Measurements from ENCODE around the gene DPP9.
A peak's percentile ranks its signal among the peaks of the same experiment; 100 is the strongest.

The DPP9 gene

DNA sequence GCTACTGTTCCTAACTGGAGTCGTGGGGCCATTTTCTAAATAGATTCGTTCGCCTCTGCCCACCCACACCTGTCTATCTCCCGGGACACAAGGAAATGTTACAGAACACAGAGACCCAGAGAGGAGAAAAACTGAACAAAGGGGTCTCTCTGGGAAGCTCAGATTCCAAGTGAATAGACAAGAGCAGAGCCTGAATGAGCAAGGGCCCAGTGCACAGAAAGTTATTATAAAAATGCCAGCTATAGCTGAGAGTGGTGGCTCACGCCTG lies 40.7 kb upstream of the DPP9 start:
- TF ChIP-seq, protein P1, sequence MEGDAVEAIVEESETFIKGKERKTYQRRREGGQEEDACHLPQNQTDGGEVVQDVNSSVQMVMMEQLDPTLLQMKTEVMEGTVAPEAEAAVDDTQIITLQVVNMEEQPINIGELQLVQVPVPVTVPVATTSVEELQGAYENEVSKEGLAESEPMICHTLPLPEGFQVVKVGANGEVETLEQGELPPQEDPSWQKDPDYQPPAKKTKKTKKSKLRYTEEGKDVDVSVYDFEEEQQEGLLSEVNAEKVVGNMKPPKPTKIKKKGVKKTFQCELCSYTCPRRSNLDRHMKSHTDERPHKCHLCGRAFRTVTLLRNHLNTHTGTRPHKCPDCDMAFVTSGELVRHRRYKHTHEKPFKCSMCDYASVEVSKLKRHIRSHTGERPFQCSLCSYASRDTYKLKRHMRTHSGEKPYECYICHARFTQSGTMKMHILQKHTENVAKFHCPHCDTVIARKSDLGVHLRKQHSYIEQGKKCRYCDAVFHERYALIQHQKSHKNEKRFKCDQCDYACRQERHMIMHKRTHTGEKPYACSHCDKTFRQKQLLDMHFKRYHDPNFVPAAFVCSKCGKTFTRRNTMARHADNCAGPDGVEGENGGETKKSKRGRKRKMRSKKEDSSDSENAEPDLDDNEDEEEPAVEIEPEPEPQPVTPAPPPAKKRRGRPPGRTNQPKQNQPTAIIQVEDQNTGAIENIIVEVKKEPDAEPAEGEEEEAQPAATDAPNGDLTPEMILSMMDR (IDR thresholded peaks at IDR 0.05) = no peak
- Histone ChIP-seq H3K36me3 (ENCODE audit: control insufficient read depth, insufficient read depth, low read length) (no peaks in the 10 kb centered on the region), H3K4me3 (ENCODE audit: low read depth, low read length) (no peak overlapping the region), H3K79me2 (no peaks in the 10 kb centered on the region), H3K27ac (no peak overlapping the region), H3K4me1 (peaks cover 7% of the 10 kb centered on the region), H2AFZ (no peak overlapping the region), H3K4me2 (ENCODE audit: low read length) (no peak overlapping the region), H3K9me3 (ENCODE audit: control insufficient read depth, low read length) (no peaks in the 10 kb centered on the region), H3K27me3 (ENCODE audit: control insufficient read depth, insufficient read depth, low read length) (no peaks in the 10 kb centered on the region), H3K9ac (no peak overlapping the region)

DNA sequence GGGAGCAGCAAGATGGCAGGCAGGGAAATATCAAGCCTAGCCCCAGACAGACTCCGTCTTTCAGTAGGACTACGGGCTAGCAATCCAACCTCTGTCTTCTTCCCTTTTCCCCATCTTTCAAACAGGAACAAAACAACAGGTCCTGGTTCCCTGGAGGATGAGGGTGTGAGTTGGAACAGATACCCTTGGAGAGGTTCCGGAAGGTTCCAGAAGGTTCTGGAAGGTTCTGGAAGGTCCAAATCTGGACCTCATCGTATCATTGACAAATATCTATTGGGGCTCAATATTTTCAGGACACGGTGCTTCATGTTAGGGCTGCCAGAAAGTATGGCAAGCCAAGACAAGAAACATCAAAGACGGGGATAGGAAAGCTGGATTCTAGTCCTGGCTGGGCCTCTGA lies 39.4 kb upstream of the DPP9 start:
- H3K27me3 ChIP-seq (ENCODE audit: control insufficient read depth, insufficient read depth, low read length) = no peaks in the 10 kb centered on the region
- no peak overlapping the region for H3K4me3 ChIP-seq (ENCODE audit: low read depth, low read length)
- H3K27ac ChIP-seq = no peak overlapping the region
- H2AFZ ChIP-seq = no peak overlapping the region
- no peak overlapping the region for H3K9ac ChIP-seq
- H3K79me2 ChIP-seq = no peaks in the 10 kb centered on the region
- H3K36me3 ChIP-seq (ENCODE audit: control insufficient read depth, insufficient read depth, low read length) = no peaks in the 10 kb centered on the region
- TF ChIP-seq, protein P1 (IDR thresholded peaks at IDR 0.05) = no peak
- H3K9me3 ChIP-seq (ENCODE audit: control insufficient read depth, low read length) = no peaks in the 10 kb centered on the region
- H3K4me2 ChIP-seq (ENCODE audit: low read length) = no peak overlapping the region
- no peaks in the 10 kb centered on the region for H3K4me1 ChIP-seq

DNA sequence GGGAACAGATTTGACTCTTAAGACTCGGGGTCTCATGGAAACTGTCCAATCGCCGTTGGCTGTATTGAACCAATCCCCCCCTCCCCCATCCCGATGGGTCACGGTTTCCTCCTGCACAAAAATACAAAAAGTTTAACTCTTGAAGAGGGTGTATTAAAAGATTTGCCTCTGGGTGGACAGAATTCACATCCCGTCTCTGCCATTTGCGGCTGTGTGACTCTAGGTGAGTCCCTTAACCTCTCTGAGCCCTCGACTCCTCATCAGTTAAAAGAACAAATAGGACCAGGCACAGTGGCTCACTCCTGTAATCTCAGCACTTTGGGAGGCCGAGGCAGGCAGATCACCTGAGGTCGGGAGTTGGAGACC lies 36.6 kb upstream of the DPP9 start:
- peak overlapping the region; percentile 49 for H2AFZ ChIP-seq
- H3K79me2 ChIP-seq = no peaks in the 10 kb centered on the region
- H3K4me3 ChIP-seq (ENCODE audit: low read depth, low read length) = peak overlapping the region; percentile 50
- no peaks in the 10 kb centered on the region for H3K4me1 ChIP-seq
- no peak overlapping the region for H3K27ac ChIP-seq
- TF ChIP-seq, protein P1 (IDR thresholded peaks at IDR 0.05) = no peak
- H3K4me2 ChIP-seq (ENCODE audit: low read length) = peak overlapping the region; percentile 77
- no peaks in the 10 kb centered on the region for H3K9me3 ChIP-seq (ENCODE audit: control insufficient read depth, low read length)
- no peaks in the 10 kb centered on the region for H3K36me3 ChIP-seq (ENCODE audit: control insufficient read depth, insufficient read depth, low read length)
- no peaks in the 10 kb centered on the region for H3K27me3 ChIP-seq (ENCODE audit: control insufficient read depth, insufficient read depth, low read length)
- H3K9ac ChIP-seq = no peak overlapping the region

DNA sequence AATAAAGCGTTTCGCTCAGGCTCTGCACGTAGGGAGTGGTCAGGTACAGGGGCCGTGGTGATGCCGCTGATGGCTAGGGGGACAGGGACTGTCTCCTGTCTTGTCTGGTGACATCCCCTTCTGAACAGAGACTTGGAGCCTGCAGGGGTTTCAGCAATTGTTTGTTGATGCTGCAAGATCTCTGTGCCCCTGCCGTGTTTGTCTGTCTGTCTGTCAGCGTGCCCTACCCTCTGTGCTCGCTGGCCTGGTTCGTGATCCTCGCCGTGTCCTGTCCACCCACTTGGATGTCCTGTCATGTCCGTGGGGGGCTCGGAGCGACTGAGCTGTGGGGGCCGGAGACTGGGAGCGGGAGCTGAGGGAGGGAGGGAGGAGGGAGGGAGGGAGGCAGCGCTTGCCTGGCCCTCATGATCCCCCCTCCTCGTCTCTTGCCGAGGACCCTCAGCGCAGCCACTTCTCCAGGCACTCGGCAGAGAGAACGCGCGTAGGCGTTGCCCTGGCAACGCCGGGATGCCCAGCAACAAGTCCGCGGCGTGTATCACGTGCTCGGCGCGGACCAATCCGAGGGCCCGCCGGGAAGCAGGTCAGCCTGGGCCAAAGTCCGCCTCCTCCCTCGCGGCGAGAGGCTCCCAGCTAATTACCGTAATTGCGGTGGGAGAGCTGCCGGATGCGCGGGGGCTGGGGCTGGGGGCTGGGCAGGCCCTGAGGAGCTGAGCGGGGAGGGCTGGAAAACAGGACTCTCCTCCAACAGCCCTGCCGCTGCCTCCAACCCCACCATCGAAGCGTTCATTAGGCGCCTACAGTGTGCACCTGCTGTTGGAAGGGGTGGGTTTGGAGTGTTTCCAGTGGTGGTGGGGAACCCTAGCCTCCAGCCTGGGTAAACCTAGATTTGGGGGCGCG lies 36.0 kb upstream of the DPP9 start:
- TF ChIP-seq, protein P1 (IDR thresholded peaks at IDR 0.05) = no peak
- Histone ChIP-seq H3K27me3 (ENCODE audit: control insufficient read depth, insufficient read depth, low read length) (no peaks in the 10 kb centered on the region), H3K79me2 (no peaks in the 10 kb centered on the region), H3K4me2 (ENCODE audit: low read length) (peak overlapping the region; percentile 77), H3K27ac (no peak overlapping the region), H3K36me3 (ENCODE audit: control insufficient read depth, insufficient read depth, low read length) (no peaks in the 10 kb centered on the region), H3K9me3 (ENCODE audit: control insufficient read depth, low read length) (no peaks in the 10 kb centered on the region), H2AFZ (peak overlapping the region; percentile 49), H3K9ac (no peak overlapping the region), H3K4me3 (ENCODE audit: low read depth, low read length) (peak overlapping the region; percentile 50), H3K4me1 (no peaks in the 10 kb centered on the region)

DNA sequence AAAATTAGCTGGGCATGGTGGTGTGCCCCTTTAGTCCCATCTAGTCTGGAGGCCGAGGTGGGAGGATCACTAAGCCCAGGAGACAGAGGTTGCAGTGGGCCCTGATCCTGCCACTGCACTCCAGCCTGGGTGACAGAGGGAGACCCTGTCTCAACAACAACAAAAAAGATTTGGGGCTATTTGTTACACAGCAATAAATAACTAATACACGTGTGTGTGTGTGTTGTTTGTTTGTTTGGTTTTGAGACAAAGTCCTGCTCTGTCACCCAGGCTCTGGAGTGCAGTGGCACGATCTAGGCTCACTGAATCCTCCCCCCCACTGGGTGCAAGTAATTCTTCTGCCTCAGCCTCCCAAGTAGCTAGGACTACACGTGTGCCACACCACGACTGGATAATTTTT lies 35.0 kb upstream of the DPP9 start:
- H2AFZ ChIP-seq = no peak overlapping the region
- no peak overlapping the region for H3K4me3 ChIP-seq (ENCODE audit: low read depth, low read length)
- H3K27ac ChIP-seq = no peak overlapping the region
- no peaks in the 10 kb centered on the region for H3K27me3 ChIP-seq (ENCODE audit: control insufficient read depth, insufficient read depth, low read length)
- TF ChIP-seq, protein P1 (IDR thresholded peaks at IDR 0.05) = no peak
- no peaks in the 10 kb centered on the region for H3K36me3 ChIP-seq (ENCODE audit: control insufficient read depth, insufficient read depth, low read length)
- no peak overlapping the region for H3K4me2 ChIP-seq (ENCODE audit: low read length)
- H3K4me1 ChIP-seq = no peaks in the 10 kb centered on the region
- no peaks in the 10 kb centered on the region for H3K79me2 ChIP-seq
- no peak overlapping the region for H3K9ac ChIP-seq
- no peaks in the 10 kb centered on the region for H3K9me3 ChIP-seq (ENCODE audit: control insufficient read depth, low read length)
